Kidney tubule cell (primary cell): ENCODE results near the gene ARL4A.
A peak's percentile ranks its signal among the peaks of the same experiment; 100 is the strongest.
"Not testable (repeated sequence)": the region's sequence is repeated elsewhere in the genome, so short reads cannot be mapped to it uniquely, and the experiment has no call there.

ENCODE experiments used
- DNase-seq: peaks from one replicate; pipeline ENCODE4 v3.0.0-alpha.2; 2018; ENCODE audit warnings: low spot score

The ARL4A gene

GRCh38 chr7:12686891-12687717 lies at the start of gene ARL4A:
ARL4A (plus strand) TSS chr7:12687633; CDS start chr7:12688255, 622 bp downstream.
- DNase-seq = peak; percentile 98

GRCh38 chr7:12637819-12638592 lies 49.4 kb upstream of the ARL4A start:
- DNase-seq = no peak

- peak; percentile 57 for DNase-seq
These were observed 48.5 kb upstream of the ARL4A start for GRCh38 chr7:12638851-12639456.

- no peak for DNase-seq
These were observed 46.9 kb upstream of the ARL4A start for GRCh38 chr7:12640299-12641096.

- DNase-seq = no peak
These were observed 46.2 kb upstream of the ARL4A start for GRCh38 chr7:12641196-12641595.

GRCh38 chr7:12642508-12642907 lies 44.9 kb upstream of the ARL4A start:
- no peak for DNase-seq

- no peak for DNase-seq
These were observed 44.3 kb upstream of the ARL4A start for GRCh38 chr7:12643001-12643643.

- no peak for DNase-seq
These were observed 43.8 kb upstream of the ARL4A start for GRCh38 chr7:12643644-12644043.

GRCh38 chr7:12645212-12645611 lies 42.2 kb upstream of the ARL4A start:
- DNase-seq = not testable (repeated sequence)

GRCh38 chr7:12646139-12646538 lies 41.3 kb upstream of the ARL4A start:
- no peak for DNase-seq

GRCh38 chr7:12647364-12648219 lies 39.8 kb upstream of the ARL4A start:
- peak; percentile 75 for DNase-seq

GRCh38 chr7:12648704-12649261 lies 38.6 kb upstream of the ARL4A start:
- DNase-seq = no peak

GRCh38 chr7:12649348-12649747 lies 38.1 kb upstream of the ARL4A start:
- no peak for DNase-seq

GRCh38 chr7:12650080-12650479 lies 37.4 kb upstream of the ARL4A start:
- DNase-seq = no peak

GRCh38 chr7:12653110-12653509 lies 34.3 kb upstream of the ARL4A start:
- DNase-seq = no peak

GRCh38 chr7:12653518-12653917 lies 33.9 kb upstream of the ARL4A start:
- no peak for DNase-seq

GRCh38 chr7:12655161-12655560 lies 32.3 kb upstream of the ARL4A start:
- no peak for DNase-seq

- peak; percentile 96 for DNase-seq
These were observed 27.0 kb upstream of the ARL4A start for GRCh38 chr7:12660423-12660822.

GRCh38 chr7:12660986-12661385 lies 26.4 kb upstream of the ARL4A start:
- DNase-seq = not testable (repeated sequence)

GRCh38 chr7:12661581-12661980 lies 25.9 kb upstream of the ARL4A start:
- DNase-seq = no peak
